ENCODE data around the gene DPPA5.

DNA sequence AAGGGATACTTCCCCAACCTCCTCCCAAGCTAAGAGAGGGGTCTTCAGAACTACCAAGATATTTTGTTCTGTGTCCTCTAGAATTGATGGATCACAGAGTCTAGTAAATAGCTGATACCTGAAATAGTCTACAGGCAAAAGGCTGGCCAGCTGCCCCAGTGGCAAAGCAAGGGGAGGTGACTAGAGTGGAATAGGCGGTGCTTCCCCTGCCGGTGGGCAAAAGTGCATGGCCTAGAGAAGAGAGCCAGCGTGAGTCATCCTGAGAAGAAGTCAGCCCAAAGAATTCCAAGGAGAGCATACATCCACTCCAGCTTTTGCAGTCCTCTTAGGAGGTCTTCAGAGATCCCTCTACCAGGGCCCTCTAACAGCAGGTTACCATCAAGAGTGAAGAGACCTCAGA lies 14.7 kb downstream of the DPPA5 start:
- TF ChIP-seq, protein P1, sequence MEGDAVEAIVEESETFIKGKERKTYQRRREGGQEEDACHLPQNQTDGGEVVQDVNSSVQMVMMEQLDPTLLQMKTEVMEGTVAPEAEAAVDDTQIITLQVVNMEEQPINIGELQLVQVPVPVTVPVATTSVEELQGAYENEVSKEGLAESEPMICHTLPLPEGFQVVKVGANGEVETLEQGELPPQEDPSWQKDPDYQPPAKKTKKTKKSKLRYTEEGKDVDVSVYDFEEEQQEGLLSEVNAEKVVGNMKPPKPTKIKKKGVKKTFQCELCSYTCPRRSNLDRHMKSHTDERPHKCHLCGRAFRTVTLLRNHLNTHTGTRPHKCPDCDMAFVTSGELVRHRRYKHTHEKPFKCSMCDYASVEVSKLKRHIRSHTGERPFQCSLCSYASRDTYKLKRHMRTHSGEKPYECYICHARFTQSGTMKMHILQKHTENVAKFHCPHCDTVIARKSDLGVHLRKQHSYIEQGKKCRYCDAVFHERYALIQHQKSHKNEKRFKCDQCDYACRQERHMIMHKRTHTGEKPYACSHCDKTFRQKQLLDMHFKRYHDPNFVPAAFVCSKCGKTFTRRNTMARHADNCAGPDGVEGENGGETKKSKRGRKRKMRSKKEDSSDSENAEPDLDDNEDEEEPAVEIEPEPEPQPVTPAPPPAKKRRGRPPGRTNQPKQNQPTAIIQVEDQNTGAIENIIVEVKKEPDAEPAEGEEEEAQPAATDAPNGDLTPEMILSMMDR (IDR thresholded peaks at IDR 0.05), result no peak
- TF ChIP-seq POLR2AphosphoS5 (IDR thresholded peaks at IDR 0.05; ENCODE audit: insufficient read depth in 1 of 2, low read depth in 1 of 2), result no peak
